ENCODE measurements around the gene MICA. TPM values are rescaled to one million over a fixed set of nuclear protein-coding genes. Genes with fewer than 3 reads are reported as not detected.

The MICA gene
- polyA plus RNA-seq, 2 of the 4 experiments (the other 2 are of a cell fraction): 20.5 to 22.8 TPM

- TF ChIP-seq ATOH8 (CRISPR knock-in tag; IDR thresholded peaks at IDR 0.05; ENCODE audit: low read depth) (no peak), CTCF (IDR thresholded peaks at IDR 0.05) (peak; percentile 73)
Observed at GRCh38 chr6:31399589-31400466, 3.6 kb upstream of the MICA start (continued).

GRCh38 chr6:31400467-31401289 lies 2.7 kb upstream of the MICA start:
- DNase-seq (ENCODE audit: low read depth in 1 of 2, low spot score in 1 of 2) (peak in 1 of 2 experiments; percentile 44), ATAC-seq (peak; percentile 4 to 36; a peak in 3 of 6 replicates), FAIRE-seq (no peak)
- Histone ChIP-seq H3K27ac (peak overlapping the region; percentile 91 to 99), H3K9me3 (no peaks in the 10 kb centered on the region), H3K4me3 (peak overlapping the region; percentile 97), H3K4me2 (peak overlapping the region; percentile 93), H3K4me1 (peaks cover 32% of the 10 kb centered on the region)
- 1% methylated on average over 14 of the region's 30 CpGs for whole genome bisulfite sequencing (ENCODE audit: missing lambda C conversion rate)
- TF ChIP-seq BHLHE40 (IDR thresholded peaks at IDR 0.05; ENCODE audit: low read depth, low read length): no peak
- peak in 1 of 2 experiments; percentile 24; a peak in 1 of 4 replicates for TF ChIP-seq CEBPB (IDR thresholded peaks at IDR 0.05)
- TF ChIP-seq EHMT2 (IDR thresholded peaks at IDR 0.05; ENCODE audit: low read depth): no peak
- TF ChIP-seq POLR2A (IDR thresholded peaks at IDR 0.05; ENCODE audit: low read length): peak; percentile 17; the same call in 1 of the 2 replicates
- ChIA-PET CTCF (interaction anchor here (0.6 to 10.2 kb wide), 4 partner anchors 40 to 779 kb away, joined by 3 to 108 read pairs (median 3); partner anchors contain the start of gene DDX39B), POLR2A (interaction anchor here (0.9 to 1.2 kb wide), 2 partner anchors 42 to 83 kb away, joined by 3 read pairs; no protein-coding TSS in a partner anchor)

- no peaks in the 10 kb centered on the region for H3K9me3 ChIP-seq
- ChIA-PET CTCF (interaction anchor here (0.6 to 10.2 kb wide), 3 partner anchors 35 to 779 kb away, joined by 3 to 108 read pairs (median 4); no protein-coding TSS in a partner anchor), POLR2A (interaction anchor here (0.9 to 1.2 kb wide), 2 partner anchors 41 to 82 kb away, joined by 3 read pairs; no protein-coding TSS in a partner anchor)
- peak overlapping the region; percentile 93 for H3K4me2 ChIP-seq
- H3K27ac ChIP-seq: peak overlapping the region; percentile 91 to 99
- FAIRE-seq (no peak), ATAC-seq (peak in 1 of 2 experiments; percentile 22; a peak in 3 of 6 replicates), DNase-seq (ENCODE audit: low read depth in 1 of 2, low spot score in 1 of 2) (peak in 1 of 2 experiments; percentile 71)
- H3K4me3 ChIP-seq: peak overlapping the region; percentile 97
- peaks cover 32% of the 10 kb centered on the region for H3K4me1 ChIP-seq
- no peak for TF ChIP-seq FOSB (CRISPR knock-in tag; IDR thresholded peaks at IDR 0.05)
- TF ChIP-seq SMC3 (IDR thresholded peaks at IDR 0.05): no peak
- TF ChIP-seq FOSL2 (IDR thresholded peaks at IDR 0.05): no peak
- peak; percentile 37 for TF ChIP-seq FOSL2 (CRISPR knock-in tag; IDR thresholded peaks at IDR 0.05)
- no peak for TF ChIP-seq ZSCAN20 (CRISPR knock-in tag; IDR thresholded peaks at IDR 0.05)
- no peak for TF ChIP-seq EHF (CRISPR knock-in tag; IDR thresholded peaks at IDR 0.05)
- 22% methylated on average over 4 of the region's 4 CpGs for WGBS (ENCODE audit: missing lambda C conversion rate)
Observed at GRCh38 chr6:31401403-31401802, 2.0 kb upstream of the MICA start.

- ATAC-seq: peak in 1 of 2 experiments; percentile 6; a peak in 2 of 6 replicates
- peak overlapping the region; percentile 72 for H3K4me3 ChIP-seq
- no peaks in the 10 kb centered on the region for H3K9me3 ChIP-seq
- peak overlapping the region; percentile 68 to 91 for H3K27ac ChIP-seq
- WGBS (ENCODE audit: missing lambda C conversion rate): 54% methylated on average over 18 of the region's 27 CpGs
- peaks cover 36% of the 10 kb centered on the region for H3K4me1 ChIP-seq
- no peak for DNase-seq (ENCODE audit: low read depth in 1 of 2, low spot score in 1 of 2)
- ChIA-PET CTCF (interaction anchor here (1.1 to 10.2 kb wide), 5 partner anchors 29 to 196 kb away, joined by 3 to 108 read pairs (median 4); no protein-coding TSS in a partner anchor), POLR2A (no interaction called here)
- no peak for FAIRE-seq
- H3K4me2 ChIP-seq: peak overlapping the region; percentile 93
- TF ChIP-seq HDAC2 (IDR thresholded peaks at IDR 0.05): no peak
- no peak for TF ChIP-seq ESRRA (IDR thresholded peaks at IDR 0.05; ENCODE audit: borderline replicate concordance, low read length)
- no peak for TF ChIP-seq HOXA7 (CRISPR knock-in tag; IDR thresholded peaks at IDR 0.05)
- TF ChIP-seq CHD4 (IDR thresholded peaks at IDR 0.05; ENCODE audit: borderline replicate concordance): no peak
- TF ChIP-seq EHF (CRISPR knock-in tag; IDR thresholded peaks at IDR 0.05): no peak
- no peak for TF ChIP-seq TP53 (CRISPR knock-in tag; IDR thresholded peaks at IDR 0.05)
- no peak for TF ChIP-seq ZNF302 (CRISPR knock-in tag; IDR thresholded peaks at IDR 0.05)
- no peak for TF ChIP-seq E2F6 (IDR thresholded peaks at IDR 0.05; ENCODE audit: borderline replicate concordance, low read depth)
- no peak for TF ChIP-seq CBX2 (IDR thresholded peaks at IDR 0.05; ENCODE audit: borderline replicate concordance, low read depth)
- TF ChIP-seq HES2 (IDR thresholded peaks at IDR 0.05): no peak
- TF ChIP-seq MAX (IDR thresholded peaks at IDR 0.05): no peak
Observed at GRCh38 chr6:31402324-31403282, 792 bp upstream of the MICA start.
